ENCODE data around the gene BNIP2. TPM values are rescaled to one million over a fixed set of nuclear protein-coding genes. Genes with fewer than 3 reads are reported as not detected.

Gene BNIP2
- total RNA-seq, 1 experiment from 2014 or later, result 53.1 TPM

DNA sequence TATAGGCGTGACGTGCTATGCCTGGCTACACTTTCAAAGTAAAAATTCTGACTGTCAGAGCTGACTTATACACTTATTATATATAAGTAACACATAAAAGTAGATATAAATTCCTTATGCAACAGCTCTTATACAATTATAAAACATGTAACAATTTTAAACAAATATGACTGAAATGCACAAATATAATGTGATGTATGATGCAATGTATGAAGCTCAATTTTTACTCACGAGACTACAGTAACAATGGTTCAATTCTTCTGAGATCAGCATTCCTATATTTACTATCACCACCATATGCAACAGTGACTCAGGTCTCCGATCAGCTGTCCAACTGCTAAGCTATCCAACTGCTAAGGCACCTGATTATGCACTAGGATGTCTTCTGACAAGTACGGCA, 8.2 kb downstream of the BNIP2 start (continued):
- no peak for TF ChIP-seq EZH2 (IDR thresholded peaks at IDR 0.05)
- TF ChIP-seq CEBPB (IDR thresholded peaks at IDR 0.05; ENCODE audit: low read depth), result no peak
- no peak for TF ChIP-seq ELF1 (IDR thresholded peaks at IDR 0.05; ENCODE audit: borderline replicate concordance, low read depth)
- TF ChIP-seq CBX3 (IDR thresholded peaks at IDR 0.05; ENCODE audit: low read depth), result no peak
- TF ChIP-seq, protein P1, sequence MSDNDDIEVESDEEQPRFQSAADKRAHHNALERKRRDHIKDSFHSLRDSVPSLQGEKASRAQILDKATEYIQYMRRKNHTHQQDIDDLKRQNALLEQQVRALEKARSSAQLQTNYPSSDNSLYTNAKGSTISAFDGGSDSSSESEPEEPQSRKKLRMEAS (IDR thresholded peaks at IDR 0.05), result no peak
- no peak for TF ChIP-seq ATF3 (IDR thresholded peaks at IDR 0.05)
- TF ChIP-seq SRF (IDR thresholded peaks at IDR 0.05; ENCODE audit: low read depth), result no peak

DNA sequence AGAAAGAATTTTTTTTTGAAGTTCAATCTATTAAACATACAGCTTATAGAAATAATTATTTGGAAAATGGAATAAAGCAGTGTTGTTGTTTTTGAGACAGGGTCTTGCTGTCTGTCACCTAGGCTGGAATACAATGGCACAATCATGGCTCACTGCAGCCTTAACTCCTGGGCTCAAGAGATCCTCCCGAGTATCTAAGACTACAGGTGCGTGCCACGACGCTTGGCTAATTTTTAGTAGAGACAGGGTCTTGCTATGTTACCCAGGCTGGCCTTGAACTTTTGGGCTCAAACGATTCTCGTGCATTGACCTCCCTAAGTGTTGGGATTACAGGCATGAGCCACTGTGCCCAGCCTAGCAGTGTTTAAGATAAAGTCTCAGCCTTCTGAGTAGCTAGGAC, 8.8 kb downstream of the BNIP2 start:
- no peak overlapping the region for H3K9ac ChIP-seq (ENCODE audit: low read length)
- POLR2A ChIA-PET, result no interaction called here
- CTCF ChIA-PET, result interaction anchor here (0.8 kb wide), 1 partner anchor 148 kb away, joined by 3 read pairs; no protein-coding TSS in a partner anchor

More for the DNA sequence above, 8.8 kb downstream of the BNIP2 start:
- DNase-seq (ENCODE audit: low read depth, low spot score) (no peak), ATAC-seq (no peak)
- BruUV-seq (replicated peaks), result no TSS peak
- Histone ChIP-seq H2AFZ (ENCODE audit: low read depth, low read length, poor library complexity, severe bottlenecking) (no peak overlapping the region), H3K4me2 (ENCODE audit: low read length) (no peak overlapping the region), H3K27me3 (ENCODE audit: insufficient read depth, low read length) (no peaks in the 10 kb centered on the region), H4K20me1 (ENCODE audit: insufficient read depth) (no peaks in the 10 kb centered on the region; the same call in 1 of the 2 replicates), H3K36me3 (ENCODE audit: control insufficient read depth in 1 of 2, insufficient read depth in 2 of 2, low read length in 2 of 2) (peaks cover 34 to 52% of the 10 kb centered on the region in 2 experiments), H3K9me3 (ENCODE audit: control insufficient read depth in 1 of 2, insufficient read depth in 1 of 2, low read depth in 1 of 2, low read length in 2 of 2) (no peaks in the 10 kb centered on the region), H3K27ac (ENCODE audit: low read depth, low read length) (no peak overlapping the region), H3K4me3 (replicated peaks in 1 of 2; ENCODE audit: low read depth in 1 of 2, low read length in 2 of 2) (no peak overlapping the region), H3K9me2 (ENCODE audit: insufficient read depth) (no peaks in the 10 kb centered on the region), H3K79me2 (ENCODE audit: insufficient read depth, low read length) (peaks cover 40% of the 10 kb centered on the region), H3K4me1 (ENCODE audit: control insufficient read depth in 1 of 2, insufficient read depth in 2 of 2, low read length in 2 of 2) (no peaks in the 10 kb centered on the region)
- intact Hi-C loops (cut with micrococcal nuclease), result no loop called here
- RAD21 ChIA-PET (ENCODE audit: low non-redundant PET in 1 of 2, low total read pairs in 2 of 2, uncharacterized antibody in 2 of 2, unreplicated experiment in 2 of 2), result no interaction called here
- no peak for TF ChIP-seq CTCF (IDR thresholded peaks at IDR 0.05 in 2 of 3, conservative IDR thresholded peaks at IDR 0.05 in 1 of 3; ENCODE audit: borderline replicate concordance in 1 of 3, insufficient read depth in 1 of 3, low read depth in 2 of 3, low read length in 2 of 3)
- TF ChIP-seq EGR1 (IDR thresholded peaks at IDR 0.05; ENCODE audit: low read depth), result no peak
- TF ChIP-seq YY1 (IDR thresholded peaks at IDR 0.05; ENCODE audit: extremely low read depth, insufficient replicate concordance, low read depth, low read length), result no peak
- no peak for TF ChIP-seq CBX3 (IDR thresholded peaks at IDR 0.05; ENCODE audit: low read depth)
- TF ChIP-seq ZFX (IDR thresholded peaks at IDR 0.05), result no peak
- no peak for TF ChIP-seq FOSL1 (IDR thresholded peaks at IDR 0.05; ENCODE audit: low read depth)
- TF ChIP-seq POLR2AphosphoS5 (IDR thresholded peaks at IDR 0.05; ENCODE audit: low read depth, low read length), result no peak
- no peak for TF ChIP-seq ELF1 (IDR thresholded peaks at IDR 0.05; ENCODE audit: borderline replicate concordance, low read depth)
- TF ChIP-seq ZNF274 (IDR thresholded peaks at IDR 0.05; ENCODE audit: low read depth, low read length), result no peak
- TF ChIP-seq ATF3 (IDR thresholded peaks at IDR 0.05), result no peak
- TF ChIP-seq TCF7L2 (IDR thresholded peaks at IDR 0.05; ENCODE audit: borderline replicate concordance, extremely low read depth, insufficient read depth, insufficient read length), result no peak
- TF ChIP-seq SIN3A (IDR thresholded peaks at IDR 0.05; ENCODE audit: low read depth), result no peak
- no peak for TF ChIP-seq POLR2A (IDR thresholded peaks at IDR 0.05; ENCODE audit: borderline replicate concordance, extremely low read depth, insufficient read depth, insufficient read length)
- no peak for TF ChIP-seq RAD21 (IDR thresholded peaks at IDR 0.05; ENCODE audit: low read depth)
- TF ChIP-seq JUND (IDR thresholded peaks at IDR 0.05), result no peak
- TF ChIP-seq, protein P1 (IDR thresholded peaks at IDR 0.05), result no peak
- TF ChIP-seq REST (IDR thresholded peaks at IDR 0.05; ENCODE audit: low read depth), result no peak
- no peak for TF ChIP-seq EZH2phosphoT487 (IDR thresholded peaks at IDR 0.05; ENCODE audit: borderline replicate concordance)
- no peak for TF ChIP-seq SRF (IDR thresholded peaks at IDR 0.05; ENCODE audit: low read depth)

Data from HCT116 (cell line).